Measurements from ENCODE around the gene SERPINB2. TPM values are rescaled to one million over a fixed set of nuclear protein-coding genes. Genes with fewer than 3 reads are reported as not detected.

Gene SERPINB2
- total RNA-seq, 2 experiments from 2014 or later, result not detected

DNA sequence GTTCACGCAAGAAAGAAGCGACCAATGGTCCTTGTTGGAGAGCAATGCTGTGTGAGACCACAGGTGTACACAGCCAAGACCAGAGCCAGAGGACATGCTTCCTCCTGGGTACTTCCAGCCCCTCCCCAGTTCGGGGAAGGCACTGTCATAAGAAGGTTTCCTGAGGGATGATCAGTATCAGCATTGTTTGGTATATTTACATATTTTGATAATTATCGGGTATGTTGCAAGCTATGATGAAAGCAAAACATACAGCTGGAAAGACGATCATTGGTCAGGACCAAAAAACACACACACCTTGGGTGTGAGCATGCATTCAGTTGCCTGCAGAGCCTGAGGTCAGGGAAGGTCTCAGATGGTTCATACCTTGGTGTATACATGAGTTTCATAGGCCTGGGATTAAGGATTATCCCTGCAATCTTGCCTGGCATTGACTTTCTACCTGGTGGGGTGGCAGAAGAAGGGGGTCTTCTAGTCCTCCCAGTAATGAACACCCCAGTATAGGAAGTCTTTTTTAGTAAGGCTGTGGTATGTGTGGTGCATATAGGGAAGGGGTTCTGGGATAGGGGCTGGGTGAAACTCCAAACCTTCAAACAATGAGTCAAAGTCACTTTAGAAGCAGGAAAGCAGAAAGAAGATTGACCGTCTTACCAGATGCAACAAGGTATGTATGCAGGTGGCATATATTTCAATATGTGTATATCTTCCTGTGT lies 2.9 kb downstream of the SERPINB2 start:
- CTCF ChIA-PET, result interaction anchor here (1.1 kb wide), 1 partner anchor 46 kb away, joined by 3 read pairs; no protein-coding TSS in a partner anchor
- Mint-ChIP-seq H3K27ac (no peak overlapping the region), H3K36me3 (ENCODE audit: low read depth) (no peaks in the 10 kb centered on the region), H3K27me3 (peaks cover 11% of the 10 kb centered on the region), H3K4me3 (no peak overlapping the region), H3K4me1 (ENCODE audit: low read depth) (peaks cover 2% of the 10 kb centered on the region), H3K9me3 (no peaks in the 10 kb centered on the region)
- intact Hi-C loops (cut with micrococcal nuclease), result no loop called here
- no peak for ATAC-seq
- no peak for DNase-seq
- TF ChIP-seq, protein P1, sequence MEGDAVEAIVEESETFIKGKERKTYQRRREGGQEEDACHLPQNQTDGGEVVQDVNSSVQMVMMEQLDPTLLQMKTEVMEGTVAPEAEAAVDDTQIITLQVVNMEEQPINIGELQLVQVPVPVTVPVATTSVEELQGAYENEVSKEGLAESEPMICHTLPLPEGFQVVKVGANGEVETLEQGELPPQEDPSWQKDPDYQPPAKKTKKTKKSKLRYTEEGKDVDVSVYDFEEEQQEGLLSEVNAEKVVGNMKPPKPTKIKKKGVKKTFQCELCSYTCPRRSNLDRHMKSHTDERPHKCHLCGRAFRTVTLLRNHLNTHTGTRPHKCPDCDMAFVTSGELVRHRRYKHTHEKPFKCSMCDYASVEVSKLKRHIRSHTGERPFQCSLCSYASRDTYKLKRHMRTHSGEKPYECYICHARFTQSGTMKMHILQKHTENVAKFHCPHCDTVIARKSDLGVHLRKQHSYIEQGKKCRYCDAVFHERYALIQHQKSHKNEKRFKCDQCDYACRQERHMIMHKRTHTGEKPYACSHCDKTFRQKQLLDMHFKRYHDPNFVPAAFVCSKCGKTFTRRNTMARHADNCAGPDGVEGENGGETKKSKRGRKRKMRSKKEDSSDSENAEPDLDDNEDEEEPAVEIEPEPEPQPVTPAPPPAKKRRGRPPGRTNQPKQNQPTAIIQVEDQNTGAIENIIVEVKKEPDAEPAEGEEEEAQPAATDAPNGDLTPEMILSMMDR (IDR thresholded peaks at IDR 0.05), result no peak
- POLR2A ChIA-PET, result no interaction called here

DNA sequence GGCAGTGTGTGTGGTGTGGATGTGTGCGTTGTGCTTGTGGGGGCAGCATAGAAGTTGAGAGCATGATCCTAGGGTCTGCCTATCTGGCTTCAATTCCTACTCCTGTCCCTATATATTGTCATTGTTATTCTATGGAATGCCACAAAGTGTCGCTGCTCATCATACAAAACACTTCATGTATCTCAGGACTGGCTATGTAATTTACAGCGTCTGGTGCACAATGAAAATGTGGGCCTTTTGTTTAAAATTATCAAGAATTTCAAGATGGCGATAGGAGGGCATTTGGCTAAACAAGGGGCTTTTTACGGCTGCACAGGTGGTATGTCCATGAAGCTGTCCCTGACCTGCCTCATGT lies 3.4 kb downstream of the SERPINB2 start:
- H3K27me3 Mint-ChIP-seq, result peaks cover 9% of the 10 kb centered on the region
- H3K36me3 Mint-ChIP-seq (ENCODE audit: low read depth), result no peaks in the 10 kb centered on the region
- CTCF ChIA-PET, result interaction anchor here (1.1 kb wide), 1 partner anchor 45 kb away, joined by 3 read pairs; no protein-coding TSS in a partner anchor
- DNase-seq (no peak), ATAC-seq (no peak)
- POLR2A ChIA-PET, result no interaction called here
- peaks cover 2% of the 10 kb centered on the region for H3K4me1 Mint-ChIP-seq (ENCODE audit: low read depth)
- no peak overlapping the region for H3K27ac Mint-ChIP-seq
- no peak overlapping the region for H3K4me3 Mint-ChIP-seq
- H3K9me3 Mint-ChIP-seq, result no peaks in the 10 kb centered on the region
- TF ChIP-seq, protein P1 (IDR thresholded peaks at IDR 0.05), result no peak
- intact Hi-C loops (cut with micrococcal nuclease), result no loop called here

DNA sequence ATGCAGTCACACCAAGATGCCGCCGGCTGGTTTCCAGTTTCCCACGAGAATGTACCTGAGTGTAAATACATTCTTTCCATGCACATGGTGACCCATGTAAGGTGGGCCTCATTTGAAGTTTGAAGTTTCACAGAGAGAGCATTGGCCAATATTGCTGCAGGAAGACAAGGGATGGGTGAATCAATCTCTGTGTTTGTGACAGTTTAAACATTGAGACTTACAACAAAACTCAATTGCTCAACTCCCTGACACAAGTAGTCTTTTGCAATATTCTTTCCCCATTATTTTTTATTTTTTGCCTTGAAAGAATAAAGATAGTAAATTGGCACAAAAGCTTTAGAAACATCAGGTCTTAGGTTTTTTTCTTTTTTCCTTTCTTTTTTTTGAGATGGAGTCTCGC lies 5.1 kb downstream of the SERPINB2 start:
- H3K27ac Mint-ChIP-seq, result no peak overlapping the region
- DNase-seq (no peak), ATAC-seq (no peak)
- no peaks in the 10 kb centered on the region for H3K4me1 Mint-ChIP-seq (ENCODE audit: low read depth)
- H3K4me3 Mint-ChIP-seq, result no peak overlapping the region
- peaks cover 8% of the 10 kb centered on the region for H3K27me3 Mint-ChIP-seq
- H3K9me3 Mint-ChIP-seq, result no peaks in the 10 kb centered on the region
- TF ChIP-seq, protein P1 (IDR thresholded peaks at IDR 0.05), result no peak
- no peaks in the 10 kb centered on the region for H3K36me3 Mint-ChIP-seq (ENCODE audit: low read depth)
- intact Hi-C loops (cut with micrococcal nuclease), result no loop called here
- ChIA-PET CTCF (no interaction called here), POLR2A (no interaction called here)

DNA sequence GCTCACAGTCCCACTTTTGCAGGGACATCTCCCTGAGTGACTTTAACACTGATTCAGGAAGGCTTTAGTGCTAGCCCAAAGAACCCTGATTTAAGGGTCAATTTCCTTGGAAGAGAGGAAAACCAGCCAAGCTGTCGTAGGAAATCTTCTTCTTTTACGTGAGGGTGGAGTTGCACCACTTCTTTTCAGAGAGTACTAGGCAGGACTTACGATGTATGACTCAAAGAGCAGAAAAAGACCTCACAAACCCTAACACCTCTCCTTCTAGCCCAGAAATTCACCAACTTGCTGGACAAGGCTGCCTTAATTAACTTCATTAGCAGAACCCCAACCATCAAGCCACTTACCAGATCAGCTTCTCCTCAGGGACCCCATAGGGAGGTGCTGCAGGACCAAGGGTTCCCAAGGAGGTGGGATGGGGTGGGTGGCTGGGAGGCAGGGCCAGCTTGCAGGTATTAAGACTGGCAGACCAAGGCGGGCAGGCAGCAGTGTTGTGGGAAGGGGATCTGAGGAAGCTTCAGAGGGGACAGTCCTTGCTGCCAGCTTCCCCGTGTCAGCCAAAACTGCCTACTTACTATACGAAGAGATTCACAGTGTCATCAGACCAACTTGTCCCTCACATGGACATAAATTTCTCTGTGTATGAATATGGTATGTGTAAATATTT lies 6.7 kb downstream of the SERPINB2 start:
- TF ChIP-seq, protein P1 (IDR thresholded peaks at IDR 0.05), result no peak
- Mint-ChIP-seq H3K4me1 (ENCODE audit: low read depth) (no peaks in the 10 kb centered on the region), H3K36me3 (ENCODE audit: low read depth) (no peaks in the 10 kb centered on the region), H3K9me3 (no peaks in the 10 kb centered on the region), H3K27me3 (peaks cover 8% of the 10 kb centered on the region), H3K4me3 (no peak overlapping the region), H3K27ac (no peak overlapping the region)
- POLR2A ChIA-PET, result no interaction called here
- intact Hi-C loops (cut with micrococcal nuclease), result no loop called here
- ATAC-seq, result no peak
- CTCF ChIA-PET, result interaction anchor here (1.1 kb wide), 1 partner anchor 69 kb away, joined by 3 read pairs; no protein-coding TSS in a partner anchor
- no peak for DNase-seq

DNA sequence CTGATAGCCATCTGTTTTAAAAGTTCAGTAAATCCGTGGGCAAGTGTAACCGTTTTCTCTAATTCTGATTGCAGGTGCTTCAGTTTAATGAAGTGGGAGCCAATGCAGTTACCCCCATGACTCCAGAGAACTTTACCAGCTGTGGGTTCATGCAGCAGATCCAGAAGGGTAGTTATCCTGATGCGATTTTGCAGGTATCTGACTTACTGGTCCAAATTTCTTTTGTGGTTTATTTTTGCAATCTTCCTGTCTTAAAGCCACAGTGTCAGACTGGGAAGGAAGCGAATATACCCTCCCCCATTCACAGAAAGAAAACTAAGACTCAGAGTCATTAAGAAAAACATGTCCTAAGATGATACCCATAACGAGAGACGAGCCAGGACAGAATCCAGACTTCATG lies 7.7 kb downstream of the SERPINB2 start:
- CTCF ChIA-PET, result interaction anchor here (1.1 kb wide), 2 partner anchors 41 to 68 kb away, joined by 3 to 4 read pairs; no protein-coding TSS in a partner anchor
- DNase-seq (no peak), ATAC-seq (no peak)
- H3K4me3 Mint-ChIP-seq, result no peak overlapping the region
- H3K4me1 Mint-ChIP-seq (ENCODE audit: low read depth), result no peaks in the 10 kb centered on the region
- no peak overlapping the region for H3K27ac Mint-ChIP-seq
- intact Hi-C loops (cut with micrococcal nuclease), result no loop called here
- TF ChIP-seq, protein P1 (IDR thresholded peaks at IDR 0.05), result no peak
- no peaks in the 10 kb centered on the region for H3K36me3 Mint-ChIP-seq (ENCODE audit: low read depth)
- H3K27me3 Mint-ChIP-seq, result peaks cover 8% of the 10 kb centered on the region
- POLR2A ChIA-PET, result no interaction called here
- no peaks in the 10 kb centered on the region for H3K9me3 Mint-ChIP-seq

All from activated CD8-positive, alpha-beta T cell treated with anti-CD3 and anti-CD28 coated beads for 36 hours (primary cell).